Measurements from ENCODE around the gene EML6.

Gene EML6

GRCh38 chr2:54969295-54969939, 246.0 kb downstream of the EML6 start:
- no peak for TF ChIP-seq CTCF (IDR thresholded peaks at IDR 0.05; ENCODE audit: low read depth, low read length)
- H3K4me3 ChIP-seq (ENCODE audit: low read depth, low read length), result no peak overlapping the region

GRCh38 chr2:54969940-54970338, 246.5 kb downstream of the EML6 start:
- no peak for TF ChIP-seq CTCF (IDR thresholded peaks at IDR 0.05; ENCODE audit: low read depth, low read length)

GRCh38 chr2:54975175-54975574, 251.7 kb downstream of the EML6 start:
- no peak overlapping the region for H3K4me3 ChIP-seq (ENCODE audit: low read depth, low read length)
- TF ChIP-seq CTCF (IDR thresholded peaks at IDR 0.05; ENCODE audit: low read depth, low read length), result no peak

More at GRCh38 chr2:54969940-54970338, 246.5 kb downstream of the EML6 start:
- H3K4me3 ChIP-seq (ENCODE audit: low read depth, low read length), result no peak overlapping the region

GRCh38 chr2:54975598-54976492, 252.4 kb downstream of the EML6 start:
- no peak overlapping the region for H3K4me3 ChIP-seq (ENCODE audit: low read depth, low read length)
- TF ChIP-seq CTCF (IDR thresholded peaks at IDR 0.05; ENCODE audit: low read depth, low read length), result no peak

- TF ChIP-seq CTCF (IDR thresholded peaks at IDR 0.05; ENCODE audit: low read depth, low read length), result no peak
- H3K4me3 ChIP-seq (ENCODE audit: low read depth, low read length), result no peak overlapping the region
Measured at GRCh38 chr2:54977149-54977548, 253.7 kb downstream of the EML6 start.

GRCh38 chr2:54979321-54980044, 256.0 kb downstream of the EML6 start:
- no peak for TF ChIP-seq CTCF (IDR thresholded peaks at IDR 0.05; ENCODE audit: low read depth, low read length)

More at GRCh38 chr2:54979321-54980044, 256.0 kb downstream of the EML6 start:
- H3K4me3 ChIP-seq (ENCODE audit: low read depth, low read length), result no peak overlapping the region
